Fibroblast of skin of left biceps (primary cell): Measurements from ENCODE around the gene PRKG1.

Experiments used
- DNase-seq, 2 experiments: peaks; one replicate each; pipeline ENCODE4 v3.0.0-alpha.2; 2013; ENCODE audit warnings: low read depth in 2 of 2

PRKG1 gene

GRCh38 chr10:51585742-51586141 lies 511.5 kb downstream of the PRKG1 start:
- DNase-seq: no peak

DNA sequence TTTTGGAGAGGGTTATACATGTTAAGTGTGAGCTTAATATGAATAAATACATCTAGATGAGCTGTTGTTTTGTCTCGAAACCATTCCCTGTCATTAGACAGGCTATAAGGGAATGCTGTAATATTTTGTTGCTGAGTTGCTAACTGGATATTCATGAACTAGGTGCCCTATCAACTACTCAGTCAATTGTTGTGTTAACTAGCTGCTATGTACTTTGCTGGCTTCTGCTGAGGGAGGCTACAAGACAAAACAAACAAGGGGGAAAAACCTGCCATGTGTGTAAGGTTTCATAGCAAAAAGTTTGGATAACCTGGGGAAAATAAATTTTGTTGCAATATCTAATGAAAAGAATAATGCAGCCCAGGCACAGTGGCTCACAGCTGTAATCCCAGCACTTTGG lies 514.7 kb downstream of the PRKG1 start:
- DNase-seq: no peak

DNA sequence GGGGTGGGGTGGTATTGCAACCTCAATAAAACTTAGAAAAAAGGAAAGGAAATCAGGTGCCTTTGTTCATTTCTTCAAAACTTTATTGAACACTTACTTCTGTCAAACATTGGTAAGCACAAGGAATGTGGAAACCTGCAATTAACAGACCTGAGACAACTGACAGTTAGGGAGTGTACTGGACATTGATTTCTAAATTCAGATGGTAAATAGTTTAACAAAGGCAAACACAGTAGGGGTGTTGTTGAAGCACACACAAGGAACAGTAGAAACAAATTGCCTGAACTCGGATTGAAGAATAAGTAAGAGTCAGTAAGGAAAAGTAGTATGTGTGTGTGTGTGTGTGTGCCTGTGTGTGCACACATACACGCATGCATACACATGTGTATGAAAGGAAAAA lies 516.5 kb downstream of the PRKG1 start:
- DNase-seq: no peak

DNA sequence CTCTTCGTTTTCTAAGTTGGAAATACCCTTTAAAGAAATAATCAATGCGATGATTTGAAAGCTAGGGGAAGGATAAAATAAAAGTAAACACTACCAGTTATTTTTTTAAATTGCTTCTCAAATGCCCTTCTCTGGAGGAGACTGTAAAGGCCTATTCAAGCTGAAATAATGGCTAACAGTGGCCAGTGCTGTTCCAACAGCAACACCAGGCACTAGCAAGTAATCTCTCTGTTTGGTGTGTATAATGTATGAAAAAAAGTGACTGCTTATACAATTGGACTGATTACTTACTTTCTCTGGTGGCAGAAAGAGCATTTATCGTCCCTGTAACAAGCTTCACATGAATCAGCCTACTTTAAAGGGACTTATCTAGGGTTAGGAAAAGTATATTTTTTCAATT lies 522.4 kb downstream of the PRKG1 start:
- DNase-seq: no peak

DNA sequence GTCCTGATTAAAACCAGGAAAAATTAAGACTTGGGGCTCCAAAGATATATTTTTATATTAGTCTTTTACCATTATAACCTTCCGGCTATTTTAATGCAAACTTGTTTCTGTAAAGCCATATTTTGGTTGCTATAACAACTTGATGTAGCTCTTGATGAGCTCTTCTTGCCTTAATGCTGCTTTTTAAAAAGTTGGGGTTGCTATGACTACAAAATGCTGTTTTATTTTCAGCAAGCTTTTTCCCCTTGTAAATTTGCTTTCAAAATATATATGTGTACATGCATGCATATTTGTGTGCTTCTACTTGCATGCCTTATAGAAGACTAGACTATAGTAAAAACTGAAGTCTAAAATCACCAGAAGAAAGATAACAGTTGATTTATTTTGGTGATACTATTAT lies 525.4 kb downstream of the PRKG1 start:
- DNase-seq: no peak

DNA sequence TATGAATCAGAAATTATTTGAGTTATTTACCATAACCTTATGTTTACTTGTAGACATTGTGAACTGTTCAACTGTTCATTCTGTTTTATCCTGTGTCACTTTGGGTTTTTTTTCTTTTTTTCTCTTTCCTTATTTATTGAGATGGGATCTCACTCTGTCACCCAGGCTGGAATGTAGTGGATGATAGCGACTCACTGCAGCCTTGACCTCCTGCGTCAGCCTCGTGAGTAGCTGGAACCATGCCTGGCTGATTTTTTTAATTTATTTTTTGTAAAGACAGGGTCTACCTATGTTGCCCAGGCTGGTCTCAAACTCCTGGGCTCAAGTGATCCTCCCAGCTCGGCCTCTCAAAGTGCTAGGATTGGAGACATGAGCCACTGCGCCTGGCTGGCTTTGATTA lies 528.0 kb downstream of the PRKG1 start:
- DNase-seq: no peak

DNA sequence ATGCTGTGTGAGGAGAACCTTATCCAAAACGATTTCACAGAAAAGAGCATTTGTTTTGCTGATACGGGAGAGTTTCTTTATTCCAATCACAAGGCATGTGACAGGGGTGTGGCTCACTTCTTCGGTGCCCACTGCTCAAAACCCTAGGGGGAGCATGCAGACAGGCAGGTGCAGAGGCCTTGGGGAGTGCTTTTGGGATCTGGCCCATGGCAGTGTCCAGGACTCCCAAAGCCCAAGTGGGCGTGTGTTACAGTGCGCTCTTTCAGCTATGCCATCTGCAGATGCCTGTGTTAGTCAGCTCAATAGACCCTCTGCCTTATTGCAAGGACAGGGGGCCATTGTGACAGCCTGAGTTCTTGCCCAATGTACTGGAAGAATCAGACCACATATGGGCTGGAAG lies 530.3 kb downstream of the PRKG1 start:
- DNase-seq: no peak

GRCh38 chr10:51606825-51607462 lies 532.7 kb downstream of the PRKG1 start:
- no peak for DNase-seq

- DNase-seq: no peak
These were observed 533.2 kb downstream of the PRKG1 start for GRCh38 chr10:51607463-51607835.

DNA sequence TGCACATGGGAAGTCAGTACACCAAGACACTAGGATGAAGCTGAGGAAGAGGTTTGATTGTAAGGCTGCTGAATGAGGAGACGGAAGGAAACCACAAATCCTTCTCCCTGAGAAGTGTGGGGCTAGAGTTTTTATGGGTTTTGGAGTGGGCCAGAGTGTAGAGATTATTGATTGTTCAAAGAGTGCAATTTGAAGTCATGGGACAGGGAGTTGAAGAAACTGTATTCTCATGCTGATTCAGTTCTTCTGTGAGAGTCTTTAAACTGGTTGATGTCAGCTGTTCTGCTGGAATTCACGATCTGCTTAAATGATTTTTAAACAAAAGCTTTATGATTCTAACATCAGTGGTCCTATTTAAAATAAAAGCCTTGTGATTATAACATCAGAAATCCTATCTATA lies 533.9 kb downstream of the PRKG1 start:
- no peak for DNase-seq

DNA sequence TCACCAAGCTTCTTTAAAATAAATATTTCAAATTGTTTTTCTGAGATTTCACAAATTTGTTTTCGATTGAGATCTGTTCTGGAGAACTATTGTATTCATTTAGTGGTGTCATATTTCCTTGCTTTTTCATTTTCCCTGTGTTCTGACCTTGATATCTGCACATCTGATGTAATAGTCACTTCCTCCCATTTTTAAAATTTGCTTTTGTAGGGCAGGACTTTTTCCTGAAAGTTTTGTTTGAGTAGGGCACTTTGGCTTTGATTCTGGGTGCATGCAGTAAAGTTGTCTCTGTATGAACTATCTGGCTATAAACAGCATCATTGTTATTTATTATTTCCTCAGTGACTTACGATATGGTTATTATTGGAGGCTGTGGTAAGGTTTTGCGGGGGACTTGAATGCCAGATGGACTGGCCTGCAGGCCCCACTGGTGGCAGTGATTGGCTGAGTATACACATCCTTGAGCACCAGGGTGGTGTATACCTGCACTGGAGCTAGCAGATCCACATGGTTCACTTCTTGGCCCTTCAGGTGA lies 541.5 kb downstream of the PRKG1 start:
- no peak for DNase-seq

DNA sequence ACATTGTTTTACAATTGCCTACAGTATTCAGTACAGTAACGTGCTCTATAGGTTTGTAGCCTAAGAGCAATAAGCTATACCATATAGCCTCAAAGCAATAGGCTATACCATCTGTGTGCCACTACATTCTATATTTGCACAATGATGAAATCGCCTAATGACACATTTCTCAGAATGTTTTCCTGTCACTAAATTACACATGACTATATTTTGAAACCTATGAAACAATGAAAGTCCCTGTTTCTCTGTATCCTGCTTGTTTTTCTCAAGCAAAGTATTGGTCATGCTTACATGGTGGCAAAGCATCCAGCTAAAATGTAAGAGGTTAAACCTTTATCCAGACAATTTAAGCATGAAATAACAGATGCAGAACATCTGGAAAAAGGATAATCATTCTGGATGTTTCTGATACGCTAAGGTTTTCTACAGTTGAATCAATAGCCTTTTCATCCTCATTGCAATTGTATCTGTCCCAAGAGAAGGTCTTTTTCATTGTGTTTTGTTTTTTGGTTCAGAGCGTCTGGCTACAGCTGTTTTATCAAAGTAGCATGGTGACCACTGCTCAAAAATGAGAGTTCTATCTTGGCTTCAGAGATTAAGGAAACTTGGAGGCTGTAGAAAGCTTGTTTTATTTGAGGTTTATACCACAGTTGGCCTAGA lies 543.4 kb downstream of the PRKG1 start:
- DNase-seq: no peak

GRCh38 chr10:51619365-51619764 lies 545.1 kb downstream of the PRKG1 start:
- no peak for DNase-seq

GRCh38 chr10:51620131-51620530 lies 545.8 kb downstream of the PRKG1 start:
- no peak for DNase-seq

DNA sequence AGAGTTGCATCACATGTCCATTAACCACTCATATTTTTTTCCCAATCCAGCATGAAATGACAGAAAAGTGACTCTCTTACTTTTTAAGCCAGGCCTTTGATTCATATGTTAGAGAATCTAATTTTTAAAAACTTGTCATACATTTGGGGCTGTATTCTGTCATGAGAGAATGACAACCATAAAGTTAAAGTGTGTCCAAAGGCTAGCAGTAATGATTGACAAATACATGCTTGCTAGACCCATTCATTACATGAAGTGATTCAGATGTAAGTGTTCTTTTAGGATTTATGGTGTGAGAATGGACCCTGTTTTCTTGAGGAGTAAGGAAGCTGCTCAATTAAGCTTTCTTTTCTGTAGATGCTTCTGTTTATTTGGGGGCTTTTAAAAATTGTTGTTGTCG lies 549.7 kb downstream of the PRKG1 start:
- no peak for DNase-seq

DNA sequence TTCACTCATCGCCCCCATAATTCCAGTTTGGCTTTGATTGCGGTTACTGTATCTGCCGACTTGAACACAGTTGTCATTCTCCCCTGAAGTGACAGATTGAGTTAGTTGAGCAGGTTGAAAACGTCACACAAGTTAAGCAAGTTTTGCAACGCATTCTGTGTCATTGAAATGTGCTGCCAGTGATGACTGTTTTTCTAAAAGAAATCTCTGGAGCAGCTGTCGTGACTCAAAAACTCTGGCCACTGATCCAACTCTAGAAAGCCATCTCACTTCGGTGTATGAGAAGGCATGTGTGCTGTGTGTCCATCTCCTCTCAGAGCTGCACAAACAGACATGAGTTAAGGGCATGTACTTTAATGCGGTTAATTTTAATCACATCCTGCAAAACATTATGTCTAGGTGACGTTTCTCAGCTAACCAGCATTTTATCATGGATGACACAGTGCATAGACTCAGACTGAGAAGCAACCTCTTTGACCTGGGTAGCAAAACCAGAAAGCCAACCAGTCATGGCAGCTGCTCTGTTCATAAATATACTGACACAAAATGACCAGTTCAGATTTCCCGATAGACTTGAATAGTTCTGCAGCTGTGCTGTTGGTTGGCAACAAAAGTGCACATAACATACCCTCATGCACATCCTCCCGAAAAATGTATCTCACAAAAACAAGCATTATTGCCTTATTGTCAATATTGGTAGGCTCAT lies 555.8 kb downstream of the PRKG1 start:
- DNase-seq: peak; percentile 20 to 30

GRCh38 chr10:51630640-51631005 lies 556.3 kb downstream of the PRKG1 start:
- no peak for DNase-seq

- no peak for DNase-seq
These were observed 561.1 kb downstream of the PRKG1 start for GRCh38 chr10:51635436-51635835.

- DNase-seq: no peak
These were observed 563.9 kb downstream of the PRKG1 start for GRCh38 chr10:51638211-51638610.

DNA sequence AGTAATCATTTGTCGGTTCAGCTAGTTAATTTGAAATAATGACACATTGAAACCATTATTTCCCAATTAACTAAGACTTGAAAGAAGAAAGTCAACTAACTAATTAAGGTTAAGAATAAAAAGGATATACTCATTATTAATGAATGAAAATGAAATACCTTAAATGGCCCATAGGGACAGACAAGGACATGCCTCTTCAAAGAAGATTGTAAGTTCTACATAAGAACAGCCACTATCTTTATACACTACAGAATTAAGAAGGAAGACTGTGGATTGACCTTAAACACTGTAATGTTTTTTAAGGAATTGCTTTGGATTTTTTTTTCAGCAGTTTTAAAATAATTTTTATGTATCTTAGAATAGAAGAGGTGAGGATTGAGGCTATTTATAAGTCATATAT lies 564.5 kb downstream of the PRKG1 start:
- no peak for DNase-seq

- no peak for DNase-seq
These were observed 566.0 kb downstream of the PRKG1 start for GRCh38 chr10:51640120-51640819.

- DNase-seq: no peak
These were observed 568.3 kb downstream of the PRKG1 start for GRCh38 chr10:51642581-51642980.
